Measurements from ENCODE around the gene FXN. TPM values are rescaled to one million over a fixed set of nuclear protein-coding genes. Genes with fewer than 3 reads are reported as not detected.

The FXN gene
- total and polyA plus RNA-seq, 4 donors, result 3.6 to 13.5 (median 10.6) TPM

- 66 to 71% methylated on average over 2 of the region's 2 CpGs for WGBS, 2 donors
- Histone ChIP-seq H3K4me1 (ENCODE audit: control insufficient read depth in 5 of 5, insufficient read depth in 5 of 5, low read length in 5 of 5) (peaks cover 2 to 20% (median 12%) of the 10 kb centered on the region in 5 donors), H3K27ac (ENCODE audit: low read depth in 1 of 2, low read length in 1 of 2) (no peak overlapping the region), H3K27me3 (ENCODE audit: control insufficient read depth in 3 of 3, insufficient read depth in 3 of 3, low read length in 2 of 3) (no peaks in the 10 kb centered on the region), H3K9ac (ENCODE audit: insufficient read depth in 1 of 2, low read length in 2 of 2) (no peak overlapping the region), H3K4me3 (no peak overlapping the region), H3K36me3 (ENCODE audit: control insufficient read depth in 4 of 4, insufficient read depth in 4 of 4, low read length in 4 of 4) (no peaks in the 10 kb centered on the region), H3K9me3 (ENCODE audit: control insufficient read depth in 4 of 4, insufficient read depth in 3 of 4, low read length in 3 of 4) (no peaks in the 10 kb centered on the region)
- peak in 2 of 3 donors; percentile 75 to 80 for DNase-seq
- ATAC-seq (ENCODE audit: insufficient read depth, low FRiP score), result no peak
- TF ChIP-seq, protein P1, sequence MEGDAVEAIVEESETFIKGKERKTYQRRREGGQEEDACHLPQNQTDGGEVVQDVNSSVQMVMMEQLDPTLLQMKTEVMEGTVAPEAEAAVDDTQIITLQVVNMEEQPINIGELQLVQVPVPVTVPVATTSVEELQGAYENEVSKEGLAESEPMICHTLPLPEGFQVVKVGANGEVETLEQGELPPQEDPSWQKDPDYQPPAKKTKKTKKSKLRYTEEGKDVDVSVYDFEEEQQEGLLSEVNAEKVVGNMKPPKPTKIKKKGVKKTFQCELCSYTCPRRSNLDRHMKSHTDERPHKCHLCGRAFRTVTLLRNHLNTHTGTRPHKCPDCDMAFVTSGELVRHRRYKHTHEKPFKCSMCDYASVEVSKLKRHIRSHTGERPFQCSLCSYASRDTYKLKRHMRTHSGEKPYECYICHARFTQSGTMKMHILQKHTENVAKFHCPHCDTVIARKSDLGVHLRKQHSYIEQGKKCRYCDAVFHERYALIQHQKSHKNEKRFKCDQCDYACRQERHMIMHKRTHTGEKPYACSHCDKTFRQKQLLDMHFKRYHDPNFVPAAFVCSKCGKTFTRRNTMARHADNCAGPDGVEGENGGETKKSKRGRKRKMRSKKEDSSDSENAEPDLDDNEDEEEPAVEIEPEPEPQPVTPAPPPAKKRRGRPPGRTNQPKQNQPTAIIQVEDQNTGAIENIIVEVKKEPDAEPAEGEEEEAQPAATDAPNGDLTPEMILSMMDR (IDR thresholded peaks at IDR 0.05; ENCODE audit: control extremely low read depth, extremely low read depth), result no peak
Observed at GRCh38 chr9:69086769-69087168, 51.2 kb downstream of the FXN start.

DNA sequence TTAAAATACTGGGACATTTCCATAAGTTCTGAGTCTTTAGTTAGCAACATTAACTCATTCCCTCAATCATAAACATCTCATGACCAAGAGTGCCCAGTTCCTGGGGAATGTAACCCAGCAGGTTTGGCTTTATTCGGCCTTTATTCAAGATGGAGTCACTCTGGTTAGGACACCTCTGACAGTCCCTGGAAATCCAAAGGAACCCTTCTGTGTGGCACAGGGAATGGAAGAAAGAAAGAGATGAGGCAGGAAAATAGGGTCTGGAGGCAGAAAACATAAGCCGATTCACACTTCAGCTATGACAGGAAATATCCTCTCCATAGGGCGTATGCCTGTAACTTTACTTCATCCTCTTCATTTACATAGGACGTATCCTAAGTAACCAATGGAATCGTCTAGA is 53.5 kb downstream of the FXN start:
- no peak overlapping the region for H3K9ac ChIP-seq (ENCODE audit: insufficient read depth in 1 of 2, low read length in 2 of 2)
- no peaks in the 10 kb centered on the region for H3K27me3 ChIP-seq (ENCODE audit: control insufficient read depth in 3 of 3, insufficient read depth in 3 of 3, low read length in 2 of 3)
- 86 to 92% methylated on average over 5 of the region's 5 CpGs for WGBS, 2 donors
- no peaks in the 10 kb centered on the region for H3K9me3 ChIP-seq (ENCODE audit: control insufficient read depth in 4 of 4, insufficient read depth in 3 of 4, low read length in 3 of 4)
- H3K27ac ChIP-seq (ENCODE audit: low read depth in 1 of 2, low read length in 1 of 2), result no peak overlapping the region
- ATAC-seq (ENCODE audit: insufficient read depth, low FRiP score) (no peak), DNase-seq (no peak)
- TF ChIP-seq, protein P1 (IDR thresholded peaks at IDR 0.05; ENCODE audit: control extremely low read depth, extremely low read depth), result no peak
- H3K4me3 ChIP-seq, result no peak overlapping the region
- no peaks in the 10 kb centered on the region for H3K36me3 ChIP-seq (ENCODE audit: control insufficient read depth in 4 of 4, insufficient read depth in 4 of 4, low read length in 4 of 4)
- peaks cover 2 to 20% (median 12%) of the 10 kb centered on the region in 5 donors for H3K4me1 ChIP-seq (ENCODE audit: control insufficient read depth in 5 of 5, insufficient read depth in 5 of 5, low read length in 5 of 5)

GRCh38 chr9:69089491-69089890 is 53.9 kb downstream of the FXN start:
- TF ChIP-seq, protein P1 (IDR thresholded peaks at IDR 0.05; ENCODE audit: control extremely low read depth, extremely low read depth), result no peak
- WGBS, 2 donors, result 89 to 97% methylated on average over 9 of the region's 9 CpGs
- no peak overlapping the region for H3K9ac ChIP-seq (ENCODE audit: insufficient read depth in 1 of 2, low read length in 2 of 2)
- H3K27ac ChIP-seq (ENCODE audit: low read depth in 1 of 2, low read length in 1 of 2), result no peak overlapping the region
- peaks cover 2 to 20% (median 12%) of the 10 kb centered on the region in 5 donors for H3K4me1 ChIP-seq (ENCODE audit: control insufficient read depth in 5 of 5, insufficient read depth in 5 of 5, low read length in 5 of 5)
- H3K36me3 ChIP-seq (ENCODE audit: control insufficient read depth in 4 of 4, insufficient read depth in 4 of 4, low read length in 4 of 4), result no peaks in the 10 kb centered on the region
- H3K4me3 ChIP-seq, result no peak overlapping the region
- H3K9me3 ChIP-seq (ENCODE audit: control insufficient read depth in 4 of 4, insufficient read depth in 3 of 4, low read length in 3 of 4), result no peaks in the 10 kb centered on the region
- DNase-seq (no peak), ATAC-seq (ENCODE audit: insufficient read depth, low FRiP score) (no peak)
- no peaks in the 10 kb centered on the region for H3K27me3 ChIP-seq (ENCODE audit: control insufficient read depth in 3 of 3, insufficient read depth in 3 of 3, low read length in 2 of 3)

- H3K27ac ChIP-seq (ENCODE audit: low read depth in 1 of 2, low read length in 1 of 2), result peak overlapping the region in 1 of 2 donors; percentile 48
- 63 to 82% methylated on average over 4 of the region's 4 CpGs for WGBS, 2 donors
- no peak for ATAC-seq (ENCODE audit: insufficient read depth, low FRiP score)
Observed at GRCh38 chr9:69090140-69090750, 54.7 kb downstream of the FXN start.

More at GRCh38 chr9:69090140-69090750, 54.7 kb downstream of the FXN start:
- DNase-seq, result no peak
- peaks cover 2 to 20% (median 12%) of the 10 kb centered on the region in 5 donors for H3K4me1 ChIP-seq (ENCODE audit: control insufficient read depth in 5 of 5, insufficient read depth in 5 of 5, low read length in 5 of 5)
- no peak overlapping the region for H3K9ac ChIP-seq (ENCODE audit: insufficient read depth in 1 of 2, low read length in 2 of 2)
- H3K9me3 ChIP-seq (ENCODE audit: control insufficient read depth in 4 of 4, insufficient read depth in 3 of 4, low read length in 3 of 4), result no peaks in the 10 kb centered on the region
- H3K27me3 ChIP-seq (ENCODE audit: control insufficient read depth in 3 of 3, insufficient read depth in 3 of 3, low read length in 2 of 3), result no peaks in the 10 kb centered on the region
- TF ChIP-seq, protein P1 (IDR thresholded peaks at IDR 0.05; ENCODE audit: control extremely low read depth, extremely low read depth), result no peak
- no peak overlapping the region for H3K4me3 ChIP-seq
- H3K36me3 ChIP-seq (ENCODE audit: control insufficient read depth in 4 of 4, insufficient read depth in 4 of 4, low read length in 4 of 4), result no peaks in the 10 kb centered on the region
